KMS-11 (cell line): Measurements from ENCODE around the gene ELAPOR1.

ENCODE experiments used
- H2AFZ ChIP-seq: fragments of 200-600 bp; sonication (generic); 2 replicates; pipeline ENCODE4 v1.6.1; 2016; ENCODE audit warnings: antibody characterized with exemption, mixed run types, low read depth
- H3K27ac ChIP-seq: fragments of 200-600 bp; sonication (generic); 2 replicates; pipeline ENCODE4 v1.6.1; 2016; ENCODE audit warnings: mild to moderate bottlenecking, mixed run types
- H3K27me3 ChIP-seq: fragments of 200-600 bp; sonication (generic); 2 replicates; pipeline ENCODE4 v1.6.1; 2017; ENCODE audit warnings: mild to moderate bottlenecking, low read depth, mixed run types, moderate library complexity; ENCODE audit not compliant: insufficient read depth
- H3K36me3 ChIP-seq: fragments of 200-600 bp; sonication (generic); 2 replicates; pipeline ENCODE4 v1.6.1; 2017; ENCODE audit warnings: mild to moderate bottlenecking, mixed run types; ENCODE audit not compliant: insufficient read depth
- H3K4me1 ChIP-seq: fragments of 200-600 bp; sonication (generic); 2 replicates; pipeline ENCODE4 v1.6.1; 2016; ENCODE audit warnings: mild to moderate bottlenecking, low read depth, mixed run types; ENCODE audit not compliant: poor library complexity, severe bottlenecking
- H3K4me2 ChIP-seq: fragments of 200-600 bp; sonication (generic); 2 replicates; pipeline ENCODE4 v1.7.0; 2016; ENCODE audit warnings: mild to moderate bottlenecking, mixed run types
- H3K4me3 ChIP-seq: fragments of 200-600 bp; sonication (generic); IDR thresholded peaks from 2 replicates; pipeline ENCODE4 v1.6.1; 2017; ENCODE audit warnings: low read depth, low read length, mixed read lengths; ENCODE audit not compliant: insufficient read depth
- H3K79me2 ChIP-seq: fragments of 200-600 bp; sonication (generic); 2 replicates; pipeline ENCODE4 v1.6.1; 2016; ENCODE audit warnings: low read depth, mixed run types; ENCODE audit not compliant: insufficient read depth
- H3K9ac ChIP-seq: fragments of 200-600 bp; sonication (generic); 2 replicates; pipeline ENCODE4 v1.6.1; 2016; ENCODE audit warnings: mild to moderate bottlenecking, mixed run types
- H4K20me1 ChIP-seq: fragments of 200-600 bp; sonication (generic); 2 replicates; pipeline ENCODE4 v1.6.1; 2016; ENCODE audit warnings: mild to moderate bottlenecking, mixed run types; ENCODE audit not compliant: insufficient read depth
- CTCF ChIP-seq: fragments of 200-600 bp; sonication (generic); conservative IDR thresholded peaks from 2 replicates; pipeline ENCODE4 v1.6.1; 2017; ENCODE audit warnings: low read depth, mild to moderate bottlenecking, antibody characterized with exemption, low read length, moderate library complexity, mixed read lengths

ELAPOR1 gene

GRCh38 chr1:109131059-109131458 is 17.1 kb downstream of the ELAPOR1 start:
- TF ChIP-seq CTCF: no peak
- Histone ChIP-seq H3K36me3 (no peaks in the 10 kb centered on the region), H3K9ac (no peak overlapping the region), H3K4me2 (no peak overlapping the region), H3K4me3 (no peak overlapping the region), H4K20me1 (no peaks in the 10 kb centered on the region), H3K79me2 (no peaks in the 10 kb centered on the region), H3K4me1 (no peaks in the 10 kb centered on the region), H3K27me3 (no peaks in the 10 kb centered on the region), H3K27ac (no peak overlapping the region), H2AFZ (no peak overlapping the region)

GRCh38 chr1:109131800-109132199 is 17.9 kb downstream of the ELAPOR1 start:
- Histone ChIP-seq H2AFZ (no peak overlapping the region), H4K20me1 (no peaks in the 10 kb centered on the region), H3K27me3 (no peaks in the 10 kb centered on the region), H3K36me3 (no peaks in the 10 kb centered on the region), H3K27ac (no peak overlapping the region), H3K9ac (no peak overlapping the region), H3K79me2 (no peaks in the 10 kb centered on the region), H3K4me2 (no peak overlapping the region), H3K4me1 (no peaks in the 10 kb centered on the region), H3K4me3 (no peak overlapping the region)
- no peak for TF ChIP-seq CTCF

GRCh38 chr1:109133002-109133706 is 19.2 kb downstream of the ELAPOR1 start:
- TF ChIP-seq CTCF: no peak
- Histone ChIP-seq H4K20me1 (no peaks in the 10 kb centered on the region), H3K4me2 (no peak overlapping the region), H3K27me3 (no peaks in the 10 kb centered on the region), H3K27ac (no peak overlapping the region), H2AFZ (no peak overlapping the region), H3K36me3 (no peaks in the 10 kb centered on the region), H3K9ac (no peak overlapping the region), H3K79me2 (no peaks in the 10 kb centered on the region), H3K4me3 (no peak overlapping the region), H3K4me1 (no peaks in the 10 kb centered on the region)

- H3K27ac ChIP-seq: no peak overlapping the region
- no peaks in the 10 kb centered on the region for H3K4me1 ChIP-seq
- H2AFZ ChIP-seq: no peak overlapping the region
- H3K9ac ChIP-seq: no peak overlapping the region
- no peaks in the 10 kb centered on the region for H3K27me3 ChIP-seq
- H4K20me1 ChIP-seq: no peaks in the 10 kb centered on the region
- no peak overlapping the region for H3K4me2 ChIP-seq
- no peak for TF ChIP-seq CTCF
- no peaks in the 10 kb centered on the region for H3K79me2 ChIP-seq
- H3K4me3 ChIP-seq: no peak overlapping the region
- no peaks in the 10 kb centered on the region for H3K36me3 ChIP-seq
Measured at GRCh38 chr1:109133815-109134214, 19.9 kb downstream of the ELAPOR1 start.
